K562 treated with DMSO at 1 percent for 4 hours (cell line): ENCODE results near the gene CEP104. TPM values are rescaled to one million over a fixed set of nuclear protein-coding genes. Genes with fewer than 3 reads are reported as not detected.

Source experiments
- total RNA-seq: library from RNA; unstranded; fragments of 300-600 nt; gene quantifications from 2 replicates; pipeline ENCODE4 v1.2.3, GENCODE V29; 2022; ENCODE audit not compliant: insufficient read depth

The CEP104 gene
- total RNA-seq: 23.4 and 24.2 TPM in 2 replicates

GRCh38 chr1:3856923-3857790, at the start of gene CEP104, which contains the start of gene DFFB:
Gene CEP104 (minus strand): TSS chr1:3857211. CDS start chr1:3852407, 4,804 bp downstream.
Gene DFFB (plus strand): TSS chr1:3857476. CDS start chr1:3857604, 128 bp downstream.

GRCh38 chr1:3900150-3900968, 43.3 kb upstream of the CEP104 start, which contains the start of gene C1orf174:
Gene C1orf174 (minus strand): TSS chr1:3900272. CDS start chr1:3900186, 86 bp downstream.

GRCh38 chr1:3796215-3797061, 60.6 kb downstream of the CEP104 start, which contains the start of gene LRRC47:
Gene LRRC47 (minus strand): TSS chr1:3796498. CDS start chr1:3796476, 22 bp downstream.

GRCh38 chr1:3772715-3773571, 84.1 kb downstream of the CEP104 start, which contains the start of gene SMIM1:
Gene SMIM1 (plus strand): TSS chr1:3772749. CDS start chr1:3775374, 2,625 bp downstream.

Other genes with a start within 250 kb of the CEP104 start
- 7.8 and 11.0 TPM in 2 replicates for gene MEGF6, start 245.7 kb downstream of the CEP104 start, total RNA-seq
- 27.9 and 30.0 TPM in 2 replicates for gene TPRG1L, start 232.2 kb downstream of the CEP104 start, total RNA-seq
- 27.6 and 35.6 TPM in 2 replicates for gene WRAP73, start 207.1 kb downstream of the CEP104 start, total RNA-seq
- 0.73 and 0.93 TPM in 2 replicates for gene TP73, start 204.7 kb downstream of the CEP104 start, total RNA-seq
- gene CCDC27, start 104.8 kb downstream of the CEP104 start, total RNA-seq: not detected in 2 replicates
- 81.3 and 121 TPM in 2 replicates for gene SMIM1, start 84.5 kb downstream of the CEP104 start, total RNA-seq
- gene LRRC47, start 60.7 kb downstream of the CEP104 start, total RNA-seq: 34.7 and 36.9 TPM in 2 replicates
- gene DFFB, start 265 bp upstream of the CEP104 start, total RNA-seq: 2.0 and 2.9 TPM in 2 replicates
- 15.3 and 25.3 TPM in 2 replicates for gene C1orf174, start 43.1 kb upstream of the CEP104 start, total RNA-seq